Fibroblast of pulmonary artery (primary cell): Measurements from ENCODE around the gene ZBTB20.

Experiments used
- DNase-seq: peaks from one replicate; pipeline ENCODE4 v3.0.0-alpha.2; 2010; ENCODE audit warnings: low read depth
- H3K4me3 ChIP-seq: replicated peaks from 2 replicates; pipeline ENCODE4 v1.5.1; 2011; ENCODE audit warnings: low read depth, mild to moderate bottlenecking, control low read depth, low read length, moderate library complexity
- CTCF ChIP-seq: IDR thresholded peaks from 2 replicates; pipeline ENCODE4 v1.5.1; 2011; ENCODE audit warnings: mild to moderate bottlenecking, control low read depth, low read length, inconsistent platforms; ENCODE audit errors: missing control alignments

The ZBTB20 gene

GRCh38 chr3:114538211-114538610 lies 608.9 kb downstream of the ZBTB20 start:
- no peak for TF ChIP-seq CTCF
- no peak overlapping the region for H3K4me3 ChIP-seq
- no peak for DNase-seq

- TF ChIP-seq CTCF = no peak
- DNase-seq = no peak
- H3K4me3 ChIP-seq = no peak overlapping the region
Observed at GRCh38 chr3:114528517-114528916, 618.6 kb downstream of the ZBTB20 start.

- TF ChIP-seq CTCF = peak; percentile 68
- no peak overlapping the region for H3K4me3 ChIP-seq
- peak; percentile 41 for DNase-seq
Observed at GRCh38 chr3:114527036-114527644, 619.9 kb downstream of the ZBTB20 start.

GRCh38 chr3:114525278-114525677 lies 621.8 kb downstream of the ZBTB20 start:
- DNase-seq = no peak
- no peak overlapping the region for H3K4me3 ChIP-seq
- TF ChIP-seq CTCF = no peak

GRCh38 chr3:114519415-114519814 lies 627.7 kb downstream of the ZBTB20 start:
- DNase-seq = peak; percentile 95
- no peak overlapping the region for H3K4me3 ChIP-seq
- no peak for TF ChIP-seq CTCF

- DNase-seq = no peak
- no peak for TF ChIP-seq CTCF
- H3K4me3 ChIP-seq = no peak overlapping the region
Observed at GRCh38 chr3:114518206-114518808, 628.8 kb downstream of the ZBTB20 start.

GRCh38 chr3:114510201-114510600 lies 636.9 kb downstream of the ZBTB20 start:
- H3K4me3 ChIP-seq = no peak overlapping the region
- no peak for TF ChIP-seq CTCF
- no peak for DNase-seq
